Measurements from ENCODE around the gene POC1B.
A peak's percentile ranks its signal among the peaks of the same experiment; 100 is the strongest.

Gene POC1B

DNA sequence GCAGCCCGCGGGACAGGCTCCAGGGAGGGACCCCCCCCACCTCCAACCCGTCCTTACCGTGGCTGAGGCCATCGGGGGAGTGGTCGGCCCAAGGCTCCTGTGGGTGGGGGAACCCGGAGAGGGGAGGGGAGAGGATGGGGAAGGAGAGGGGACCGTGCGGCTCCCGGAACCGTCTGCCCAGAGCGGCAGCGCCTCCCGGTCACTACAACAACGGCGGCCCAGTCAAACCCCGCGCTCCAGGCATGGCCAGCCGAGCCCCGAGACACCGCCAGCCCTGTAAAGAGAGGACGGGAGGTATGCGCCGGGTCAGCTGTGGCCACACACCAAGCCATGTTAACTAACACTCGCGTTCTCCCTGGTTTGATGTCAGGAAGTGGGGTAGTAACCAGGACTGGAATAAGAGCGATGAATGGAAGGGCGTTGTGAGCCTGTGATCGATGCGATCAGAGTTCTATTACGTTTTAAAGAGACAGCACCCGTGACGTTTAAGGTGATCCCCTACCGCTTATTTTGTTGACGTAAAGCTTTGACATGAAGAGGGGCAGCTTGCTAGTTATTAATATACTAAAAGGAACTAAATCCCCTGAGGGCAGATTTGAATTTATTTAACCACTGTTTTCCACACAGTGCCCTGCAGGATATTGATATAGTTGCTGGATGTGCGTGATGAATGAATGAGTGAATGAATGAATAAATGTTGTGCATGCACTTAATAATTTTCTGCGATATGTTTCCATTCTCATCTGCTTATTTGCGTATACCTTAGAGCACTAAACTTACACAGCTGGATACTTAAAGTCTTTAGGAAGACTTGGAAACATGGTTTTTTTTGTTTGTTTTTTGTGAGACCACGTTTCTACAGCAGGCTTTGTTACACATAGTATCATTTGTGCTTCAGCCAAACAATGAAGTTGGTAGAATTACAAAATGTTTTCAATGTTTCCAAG is at the start of gene POC1B:
POC1B (minus strand) TSS at position 224 of the 947 bp plus-strand sequence; CDS start at position 72, 152 bp downstream.
- DNase-seq, result peak; percentile 91

GRCh38 chr12:89575374-89575773 is 49.5 kb upstream of the POC1B start:
- no peak for DNase-seq

GRCh38 chr12:89574736-89575208 is 48.9 kb upstream of the POC1B start:
- DNase-seq, result no peak

GRCh38 chr12:89573051-89573810 is 47.4 kb upstream of the POC1B start:
- DNase-seq, result no peak

DNA sequence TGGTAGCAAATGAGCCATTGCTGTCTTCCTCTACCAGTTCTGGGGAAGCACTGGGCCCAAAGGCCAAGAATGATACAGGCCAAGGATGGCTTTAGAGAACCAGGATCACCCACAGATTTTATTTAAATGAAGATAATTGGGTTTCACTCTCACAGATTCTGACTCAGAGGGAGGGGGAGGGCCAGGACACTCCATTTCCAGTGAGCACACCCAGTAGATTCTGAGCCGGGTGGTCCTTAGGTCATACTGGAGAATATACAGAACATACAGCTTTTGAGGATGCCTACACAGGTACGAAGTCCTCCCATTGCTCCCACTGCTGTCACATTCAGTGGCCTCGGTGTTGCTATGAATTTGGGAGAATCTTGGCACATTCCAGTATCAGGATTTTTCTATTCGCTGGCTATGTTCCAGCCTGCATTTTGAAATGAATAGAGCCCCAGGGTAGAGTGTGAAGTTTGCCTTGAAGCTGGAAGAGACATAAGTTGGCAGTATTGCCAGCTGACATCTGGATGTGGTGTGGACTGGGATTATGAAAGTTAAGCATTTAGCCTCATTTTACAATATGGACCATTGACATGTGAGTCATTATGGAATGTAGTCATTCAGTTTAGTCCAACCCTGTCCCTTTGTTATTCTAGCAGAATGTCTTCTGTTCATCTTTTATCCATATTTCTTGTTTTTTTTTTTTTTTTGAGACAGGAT is 45.8 kb upstream of the POC1B start:
- no peak for DNase-seq

DNA sequence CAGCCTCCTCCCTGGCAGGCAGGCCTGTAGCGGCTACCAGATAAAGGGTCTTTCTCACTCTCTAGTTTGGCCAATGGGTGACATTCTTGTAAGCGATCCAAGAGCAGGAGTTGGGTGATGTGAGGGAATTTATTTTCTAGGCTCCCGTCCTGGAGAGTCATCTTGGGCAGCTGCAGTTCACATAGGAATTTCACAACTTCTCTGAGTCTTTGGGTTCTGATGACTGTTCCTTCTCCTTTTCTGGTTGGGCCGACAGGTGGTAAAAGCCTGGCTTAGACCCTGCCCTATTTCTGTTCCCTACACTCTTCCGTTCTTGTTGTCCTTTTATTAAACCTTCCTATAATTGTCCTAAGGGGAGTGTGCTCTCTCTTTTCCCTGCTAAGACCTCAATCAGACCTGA is 42.6 kb upstream of the POC1B start:
- DNase-seq, result no peak

GRCh38 chr12:89567691-89568239 is 41.9 kb upstream of the POC1B start:
- DNase-seq, result no peak

DNA sequence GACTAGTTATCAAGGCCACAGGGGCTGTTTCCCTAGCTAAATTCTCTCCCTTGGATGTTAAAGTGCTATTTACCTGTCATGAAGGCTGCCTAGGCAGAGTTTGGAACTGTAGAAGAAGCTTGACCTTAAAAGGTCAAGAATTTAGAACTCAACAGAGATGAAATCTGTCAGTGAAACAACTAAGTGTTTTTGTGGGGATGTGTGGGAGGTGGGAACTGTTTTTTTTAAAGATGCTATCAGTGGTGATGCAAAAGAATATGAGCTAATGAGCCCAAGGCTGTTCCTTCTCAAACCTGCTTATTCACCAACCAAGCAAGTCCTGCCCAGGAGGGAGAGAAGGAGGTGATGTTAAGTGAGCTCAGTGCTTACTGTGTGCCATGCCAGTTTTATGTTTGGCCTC is 40.8 kb upstream of the POC1B start:
- DNase-seq, result no peak

GRCh38 chr12:89565002-89565401 is 39.2 kb upstream of the POC1B start:
- DNase-seq, result no peak

GRCh38 chr12:89559753-89560152 is 33.9 kb upstream of the POC1B start:
- no peak for DNase-seq

DNA sequence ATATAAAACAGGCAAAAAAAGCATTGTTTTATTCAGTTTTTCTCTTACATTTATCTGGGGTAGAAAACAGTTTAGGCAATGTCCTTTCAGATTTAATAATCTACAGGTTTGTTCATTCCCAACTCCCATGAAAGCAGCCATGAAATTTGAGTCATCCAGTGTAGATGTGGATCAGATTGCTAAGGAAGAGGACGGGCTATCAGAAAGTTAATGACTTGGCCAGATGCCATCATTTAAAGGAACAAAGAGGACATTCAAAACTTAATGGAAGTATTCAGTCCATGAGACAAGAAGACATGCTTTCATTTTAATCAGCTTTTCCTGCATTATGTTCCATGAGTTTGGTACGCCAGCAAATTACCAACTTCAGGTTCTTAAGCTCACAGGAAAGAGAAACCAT is 31.1 kb upstream of the POC1B start:
- DNase-seq, result no peak

DNA sequence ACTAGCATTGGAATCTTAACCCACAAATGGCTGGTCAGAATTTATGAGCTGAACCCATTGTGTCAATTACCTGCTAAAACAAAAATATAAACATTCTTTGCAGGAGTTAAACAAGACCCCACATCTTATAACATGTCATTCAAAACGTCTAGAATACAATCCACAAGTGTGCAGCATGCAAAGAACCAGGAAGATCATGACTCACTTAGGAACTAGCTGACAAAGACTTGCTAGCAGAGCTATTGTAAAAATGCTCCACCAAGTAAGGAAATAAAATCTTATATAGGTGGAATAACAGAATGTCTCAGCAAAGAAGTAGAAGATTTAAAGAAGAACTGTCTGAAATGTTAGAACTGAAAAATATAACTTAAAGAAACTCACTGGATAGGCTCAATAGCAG is 26.5 kb upstream of the POC1B start:
- DNase-seq, result no peak

GRCh38 chr12:89551747-89552146 is 25.9 kb upstream of the POC1B start:
- no peak for DNase-seq

GRCh38 chr12:89547101-89547500 is 21.3 kb upstream of the POC1B start:
- no peak for DNase-seq

DNA sequence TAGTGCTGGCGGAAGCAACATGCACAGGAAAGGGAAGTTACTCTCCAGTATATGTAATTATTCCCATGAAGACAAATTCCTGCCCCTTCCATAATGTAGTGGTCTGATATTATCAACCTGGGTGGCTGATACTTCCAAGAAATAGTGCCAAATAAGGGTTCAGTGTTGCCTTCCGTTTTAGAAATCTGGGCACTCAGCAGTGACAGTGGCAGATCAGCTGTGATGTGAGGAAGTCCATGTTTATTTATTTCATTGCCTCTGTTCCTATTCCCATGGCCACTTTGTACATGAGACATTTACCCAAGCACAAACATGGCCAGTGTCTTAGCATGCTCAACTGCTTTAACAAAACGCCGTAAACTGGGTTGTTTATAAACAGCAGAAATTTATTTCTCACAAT is 20.3 kb upstream of the POC1B start:
- DNase-seq, result no peak

DNA sequence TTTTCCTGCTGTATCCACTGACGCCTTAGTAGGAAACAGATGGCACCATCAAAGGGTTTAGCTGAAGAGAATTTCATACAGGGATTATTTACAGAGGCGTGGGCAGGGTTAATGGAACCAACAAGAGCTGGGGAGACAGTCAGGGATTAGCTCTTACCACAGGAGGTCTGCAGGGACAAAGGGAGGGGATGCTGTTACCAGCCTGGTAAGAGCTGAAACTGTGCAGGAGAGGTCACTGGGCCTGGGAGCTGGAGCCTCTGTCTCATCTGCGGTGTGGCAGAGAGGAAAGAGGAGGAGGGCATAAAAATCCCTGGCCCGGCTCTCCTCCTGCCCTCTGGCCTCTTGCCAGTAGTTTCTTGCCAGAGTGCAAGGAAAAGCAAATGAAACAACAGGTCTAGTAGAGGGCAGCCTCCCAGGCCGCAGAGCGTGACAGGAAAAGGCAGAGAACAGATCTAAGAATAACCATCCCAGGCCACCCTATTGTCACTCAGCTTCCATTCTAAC is 18.9 kb upstream of the POC1B start:
- DNase-seq, result peak; percentile 84

GRCh38 chr12:89544022-89544421 is 18.2 kb upstream of the POC1B start:
- DNase-seq, result no peak

DNA sequence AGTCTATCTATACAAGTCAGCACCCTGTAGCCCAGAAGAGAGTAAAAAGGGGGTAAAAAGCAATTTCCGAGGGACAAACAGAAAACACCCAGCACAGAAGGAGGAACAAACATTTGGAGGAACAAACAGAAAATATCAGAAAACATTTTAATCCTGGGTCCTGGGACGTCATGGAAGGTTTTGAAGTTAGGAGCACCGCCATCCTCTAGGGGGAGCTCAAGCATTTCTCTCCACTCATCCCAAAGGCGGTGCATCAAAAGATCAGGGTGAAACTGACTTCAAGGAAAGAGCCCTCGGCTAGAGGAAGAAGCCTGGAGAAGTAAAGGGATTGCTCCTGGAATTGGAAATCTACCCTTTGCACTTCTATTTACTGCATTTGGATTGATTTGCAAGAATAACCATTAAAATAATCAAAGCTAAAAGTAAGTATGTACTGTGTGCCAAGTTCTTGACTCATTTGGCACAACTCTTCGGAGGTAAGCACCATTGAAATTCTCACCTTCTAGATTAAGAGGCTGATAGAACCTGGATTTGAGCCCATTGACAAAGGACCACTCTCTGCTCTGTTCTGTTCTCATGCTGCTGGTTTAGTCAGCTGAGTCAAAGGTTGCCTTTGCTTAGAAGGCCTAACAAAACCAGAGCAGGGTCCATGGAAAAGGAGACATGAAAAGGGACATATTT is 17.2 kb upstream of the POC1B start:
- peak; percentile 75 for DNase-seq

- no peak for DNase-seq
These were observed 16.4 kb upstream of the POC1B start for GRCh38 chr12:89542236-89542635.

- no peak for DNase-seq
These were observed 14.7 kb upstream of the POC1B start for GRCh38 chr12:89540586-89540985.

DNA sequence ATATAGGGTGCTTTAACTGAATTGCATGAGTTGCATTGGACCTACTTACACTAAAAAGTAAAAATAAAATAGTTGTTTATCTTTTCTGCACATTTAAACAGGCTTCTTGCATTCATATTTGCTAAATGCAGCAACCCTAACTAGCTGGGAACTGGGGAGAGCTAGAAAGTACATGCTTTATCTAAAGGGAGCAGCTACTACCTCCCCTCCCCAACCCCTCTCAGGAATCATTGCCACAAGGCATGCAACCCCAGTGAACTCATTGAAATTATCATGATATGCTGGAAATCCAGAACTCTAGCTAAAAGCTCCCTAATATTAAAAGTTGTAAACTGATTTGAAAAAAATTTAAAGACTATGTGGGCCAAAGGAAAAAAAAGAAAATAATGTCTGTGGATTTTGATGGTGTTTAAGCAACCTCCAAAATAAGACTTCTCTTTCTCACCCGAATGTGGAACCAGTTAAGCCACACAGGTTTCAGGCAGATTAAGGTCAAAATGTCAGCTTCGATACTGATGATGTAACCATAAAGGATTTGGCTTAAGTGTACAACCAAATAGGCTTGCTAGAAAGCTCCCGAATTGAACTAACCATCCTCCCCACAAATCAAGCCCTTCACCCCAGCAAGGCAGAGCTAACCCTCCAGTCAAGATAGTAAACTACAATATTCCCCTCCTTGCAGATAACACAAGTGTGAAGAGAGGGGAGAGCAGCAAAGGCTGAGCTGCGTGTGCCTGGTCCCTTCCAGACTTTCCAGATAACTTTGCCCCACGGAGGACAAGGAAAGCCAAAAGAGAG is 13.8 kb upstream of the POC1B start:
- DNase-seq, result no peak

All from NCI-H748 treated with DMSO at 0.1 percent for 48 hours (cell line).